ENCODE measurements around the gene HAO2. TPM values are rescaled to one million over a fixed set of nuclear protein-coding genes. Genes with fewer than 3 reads are reported as not detected.

Gene HAO2
- polyA plus RNA-seq, 5 donors, result 0.10 to 0.64 (median 0.23) TPM; not detected in 1

DNA sequence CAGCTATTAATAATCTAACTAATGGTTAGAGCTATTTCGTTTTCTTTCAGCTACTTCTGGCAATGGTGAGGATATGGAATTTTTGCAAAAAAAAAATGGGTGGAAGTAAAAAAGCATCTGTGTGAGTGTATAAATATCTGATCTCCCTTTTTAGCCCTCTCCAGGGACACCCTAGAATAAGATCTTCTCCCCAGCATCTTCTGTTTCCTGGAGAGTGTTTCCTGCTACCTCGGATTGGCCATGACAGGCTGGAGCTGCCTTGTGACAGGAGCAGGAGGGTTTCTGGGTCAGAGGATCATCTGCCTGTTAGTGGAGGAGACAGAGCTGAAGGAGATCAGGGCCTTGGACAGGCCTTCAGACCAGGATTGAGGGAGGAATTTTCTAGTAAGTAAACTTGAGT lies 70.2 kb downstream of the HAO2 start:
- no peak for DNase-seq

GRCh38 chr1:119440721-119441307 lies 72.2 kb downstream of the HAO2 start:
- DNase-seq, result no peak

DNA sequence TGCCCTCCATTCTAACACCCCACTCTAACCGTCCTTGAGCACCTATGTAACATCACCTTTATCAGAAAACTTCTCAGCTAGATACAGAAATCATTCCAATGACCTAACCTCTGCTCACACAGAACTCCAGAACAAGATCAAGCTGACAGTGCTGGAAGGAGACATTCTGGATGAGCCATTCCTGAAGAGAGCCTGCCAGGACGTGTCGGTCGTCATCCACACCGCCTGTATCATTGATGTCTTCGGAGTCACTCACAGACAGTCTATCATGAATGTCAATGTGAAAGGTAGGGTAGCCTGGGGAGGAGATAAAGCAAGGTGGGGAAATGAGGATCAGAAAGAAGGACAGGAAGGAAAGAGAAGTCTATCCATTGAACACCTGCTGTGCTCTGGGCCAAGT lies 74.2 kb downstream of the HAO2 start:
- DNase-seq, result no peak

Other genes starting within 250 kb of the HAO2 start
- gene WARS2, start 228.1 kb upstream of the HAO2 start, polyA plus RNA-seq (ENCODE audit: insufficient read depth in 1 of 5, insufficient read length in 5 of 5, low replicate concordance in 1 of 5), result 10 to 100 TPM; 13.6 to 24.5 (median 21.6) TPM
- under 1 TPM; 0.14 to 0.23 (median 0.21) TPM for gene HSD3B2, start 46.4 kb downstream of the HAO2 start, polyA plus RNA-seq (ENCODE audit: insufficient read depth in 1 of 5, insufficient read length in 5 of 5, low replicate concordance in 1 of 5)
- gene HSD3B1, start 138.4 kb downstream of the HAO2 start, polyA plus RNA-seq (ENCODE audit: insufficient read depth in 1 of 5, insufficient read length in 5 of 5, low replicate concordance in 1 of 5), result 1 to 10 TPM in 1 of 5 donors, under 1 TPM in 4; 0.40 to 1.2 (median 0.55) TPM